ENCODE results near the gene BTF3L4.

DNA sequence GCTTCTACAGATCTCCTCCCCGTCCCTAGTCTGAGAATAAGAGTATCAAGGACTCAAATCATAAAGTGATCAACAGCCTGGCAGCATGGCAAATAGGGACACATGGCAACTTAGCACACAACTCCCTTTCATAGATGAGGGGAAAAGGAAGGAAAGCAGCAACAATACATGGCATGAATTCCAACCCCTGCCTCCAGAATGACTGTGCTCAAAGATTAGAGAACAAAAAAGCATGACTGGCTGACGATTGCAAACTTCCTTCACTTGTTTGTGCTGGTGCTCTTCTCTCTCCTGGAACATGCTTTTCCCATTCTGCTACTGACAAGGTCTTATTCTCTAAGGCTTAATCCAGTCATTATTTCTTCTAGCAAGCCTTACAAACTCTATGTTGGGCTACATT is 34.0 kb upstream of the BTF3L4 start:
- no peak for TF ChIP-seq FOXM1 (IDR thresholded peaks at IDR 0.05; ENCODE audit: borderline replicate concordance)
- TF ChIP-seq SP1 (IDR thresholded peaks at IDR 0.05), result no peak
- TF ChIP-seq ELF4 (IDR thresholded peaks at IDR 0.05), result no peak
- no peak for TF ChIP-seq FOXK2 (IDR thresholded peaks at IDR 0.05)

Measured in HEK293T (cell line).